BE2C (cell line): ENCODE results near the gene GPR37. TPM values are rescaled to one million over a fixed set of nuclear protein-coding genes. Genes with fewer than 3 reads are reported as not detected.
A peak's percentile ranks its signal among the peaks of the same experiment; 100 is the strongest.

ENCODE experiments used
- DNase-seq: peaks from one replicate; pipeline ENCODE4 v3.0.0-alpha.2; 2020
- H3K27me3 ChIP-seq: fragments of 250-450 bp; sonication (Bioruptor Pico); 2 replicates; pipeline ENCODE4 v1.5.1; 2020; ENCODE audit warnings: mild to moderate bottlenecking
- H3K36me3 ChIP-seq: fragments of 250-450 bp; sonication (Bioruptor Pico); 2 replicates; pipeline ENCODE4 v1.5.1; 2020; ENCODE audit warnings: mild to moderate bottlenecking
- H3K4me1 ChIP-seq: fragments of 250-450 bp; sonication (Bioruptor Pico); 2 replicates; pipeline ENCODE4 v1.5.1; 2020
- H3K4me3 ChIP-seq: 2 replicates; pipeline ENCODE4 v1.5.1; 2011; ENCODE audit warnings: low read depth, low read length
- H3K9me3 ChIP-seq: fragments of 250-450 bp; sonication (Bioruptor Pico); 2 replicates; pipeline ENCODE4 v1.5.1; 2020
- polyA plus RNA-seq: library from polyadenylated mRNA; unstranded; fragments of >200 nt; gene quantifications from one replicate; pipeline ENCODE4 v1.2.1, GENCODE V29; 2012; ENCODE audit warnings: low read depth, missing spikeins; ENCODE audit not compliant: insufficient read length, insufficient read depth
- TF ChIP-seq, protein P1 (sequence below): IDR thresholded peaks from 2 replicates; pipeline ENCODE4 v1.5.1; 2012; ENCODE audit warnings: mild to moderate bottlenecking, low read depth, low read length

Gene GPR37
- 0.14 TPM for polyA plus RNA-seq

GRCh38 chr7:124765401-124766352 is at the start of gene GPR37:
Gene GPR37, minus strand, starts transcription at chr7:124765792. Its CDS starts 816 bp downstream, at chr7:124764976.
- DNase-seq: peak; percentile 64
- H3K9me3 ChIP-seq: no peaks in the 10 kb centered on the region
- peaks cover 37% of the 10 kb centered on the region for H3K27me3 ChIP-seq
- H3K4me3 ChIP-seq: peak within 1 kb of the TSS; percentile 63
- no peaks in the 10 kb centered on the region for H3K36me3 ChIP-seq
- no peaks in the 10 kb centered on the region for H3K4me1 ChIP-seq
- TF ChIP-seq, protein P1, sequence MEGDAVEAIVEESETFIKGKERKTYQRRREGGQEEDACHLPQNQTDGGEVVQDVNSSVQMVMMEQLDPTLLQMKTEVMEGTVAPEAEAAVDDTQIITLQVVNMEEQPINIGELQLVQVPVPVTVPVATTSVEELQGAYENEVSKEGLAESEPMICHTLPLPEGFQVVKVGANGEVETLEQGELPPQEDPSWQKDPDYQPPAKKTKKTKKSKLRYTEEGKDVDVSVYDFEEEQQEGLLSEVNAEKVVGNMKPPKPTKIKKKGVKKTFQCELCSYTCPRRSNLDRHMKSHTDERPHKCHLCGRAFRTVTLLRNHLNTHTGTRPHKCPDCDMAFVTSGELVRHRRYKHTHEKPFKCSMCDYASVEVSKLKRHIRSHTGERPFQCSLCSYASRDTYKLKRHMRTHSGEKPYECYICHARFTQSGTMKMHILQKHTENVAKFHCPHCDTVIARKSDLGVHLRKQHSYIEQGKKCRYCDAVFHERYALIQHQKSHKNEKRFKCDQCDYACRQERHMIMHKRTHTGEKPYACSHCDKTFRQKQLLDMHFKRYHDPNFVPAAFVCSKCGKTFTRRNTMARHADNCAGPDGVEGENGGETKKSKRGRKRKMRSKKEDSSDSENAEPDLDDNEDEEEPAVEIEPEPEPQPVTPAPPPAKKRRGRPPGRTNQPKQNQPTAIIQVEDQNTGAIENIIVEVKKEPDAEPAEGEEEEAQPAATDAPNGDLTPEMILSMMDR: no peak; the same call in 1 of the 2 replicates

GRCh38 chr7:124813994-124814798 is 48.6 kb upstream of the GPR37 start:
- TF ChIP-seq, protein P1: no peak
- H3K36me3 ChIP-seq: no peaks in the 10 kb centered on the region

GRCh38 chr7:124812764-124813163 is 47.2 kb upstream of the GPR37 start:
- no peaks in the 10 kb centered on the region for H3K36me3 ChIP-seq
- DNase-seq: no peak
- TF ChIP-seq, protein P1: no peak
- no peaks in the 10 kb centered on the region for H3K9me3 ChIP-seq
- H3K4me3 ChIP-seq: no peak overlapping the region
- H3K27me3 ChIP-seq: no peaks in the 10 kb centered on the region
- H3K4me1 ChIP-seq: no peaks in the 10 kb centered on the region

More at GRCh38 chr7:124813994-124814798, 48.6 kb upstream of the GPR37 start:
- H3K27me3 ChIP-seq: no peaks in the 10 kb centered on the region
- no peaks in the 10 kb centered on the region for H3K9me3 ChIP-seq
- H3K4me3 ChIP-seq: no peak overlapping the region
- no peak for DNase-seq
- H3K4me1 ChIP-seq: no peaks in the 10 kb centered on the region

GRCh38 chr7:124811341-124811740 is 45.7 kb upstream of the GPR37 start:
- Histone ChIP-seq H3K36me3 (no peaks in the 10 kb centered on the region), H3K27me3 (no peaks in the 10 kb centered on the region), H3K4me3 (no peak overlapping the region), H3K4me1 (no peaks in the 10 kb centered on the region), H3K9me3 (no peaks in the 10 kb centered on the region)
- DNase-seq: no peak
- TF ChIP-seq, protein P1: no peak

GRCh38 chr7:124810605-124811004 is 45.0 kb upstream of the GPR37 start:
- Histone ChIP-seq H3K4me3 (no peak overlapping the region), H3K9me3 (no peaks in the 10 kb centered on the region), H3K4me1 (no peaks in the 10 kb centered on the region), H3K27me3 (no peaks in the 10 kb centered on the region), H3K36me3 (no peaks in the 10 kb centered on the region)
- no peak for DNase-seq
- TF ChIP-seq, protein P1: no peak
